GM12878 (cell line): ENCODE results near the gene CBFB. TPM values are rescaled to one million over a fixed set of nuclear protein-coding genes. Genes with fewer than 3 reads are reported as not detected.

Experiments
- ATAC-seq: fragments of 200-7000 bp; cut with Tn5 transposase; 3 replicates; pipeline ENCODE4 v1.9.1; 2020; ENCODE audit warnings: mild to moderate bottlenecking, moderate library complexity
- BruUV-seq: library from RNA; stranded (reverse); fragments of 400-500 nt; replicated peaks from 2 replicates; lab custom pipeline; 2021; lab: Mats Ljungman, UMichigan
- CTCF ChIA-PET: fragments of 300-600 bp; sonication (Branson Sonifier 250); formaldehyde crosslinking; extraction: SDS; loops from one replicate; lab custom pipeline; 2021; ENCODE audit warnings: inconsistent platforms; lab: Yijun Ruan, JAX
- POLR2A ChIA-PET: fragments of 350-600 bp; formaldehyde crosslinking; extraction: SDS; loops from one replicate; lab custom pipeline; 2021; ENCODE audit warnings: inconsistent platforms; lab: Charles Lee
- RAD21 ChIA-PET: fragments of 300-600 bp; sonication (Branson Sonifier 250); formaldehyde crosslinking; loops from one replicate; lab custom pipeline; 2023; ENCODE audit warnings: antibody characterized with exemption; ENCODE audit not compliant: unreplicated experiment; lab: Charles Lee
- SMC1A ChIA-PET: fragments of 300-600 bp; sonication (Branson Sonifier 250); formaldehyde crosslinking; loops from one replicate; lab custom pipeline; 2023; ENCODE audit not compliant: unreplicated experiment, uncharacterized antibody; lab: Charles Lee
- DNase-seq: peaks from one replicate; pipeline ENCODE4 v3.0.0-alpha.2; 2011; ENCODE audit warnings: low read depth, low spot score
- FAIRE-seq: peaks from 3 replicates; lab custom pipeline; 2011; peaks lifted over from hg19 to GRCh38; lab: Jason Lieb, UNC
- H2AFZ ChIP-seq: 2 replicates; pipeline ENCODE4 v1.6.0; 2011; ENCODE audit warnings: low read depth, low read length, control low read depth; ENCODE audit not compliant: control insufficient read depth
- H3K27ac ChIP-seq: 2 replicates; pipeline ENCODE4 v1.5.1; 2011; ENCODE audit warnings: control low read depth; ENCODE audit not compliant: control insufficient read depth, insufficient read depth
- H3K27me3 ChIP-seq, 2 experiments: replicated peaks in 1 of 2; 2 replicates each; pipeline versions ENCODE4 v1.6.0 to v1.6.1; 2011; ENCODE audit warnings: low read length in 1 of 2; ENCODE audit not compliant: control insufficient read depth in 2 of 2, insufficient read depth in 2 of 2
- H3K36me3 ChIP-seq, 2 experiments: 2 replicates each; pipeline ENCODE4 v1.5.1; 2011; ENCODE audit warnings: low read length in 1 of 2; ENCODE audit not compliant: control insufficient read depth in 2 of 2, insufficient read depth in 2 of 2
- H3K4me1 ChIP-seq: 2 replicates; pipeline ENCODE4 v1.6.1; 2011; ENCODE audit warnings: mild to moderate bottlenecking, low read length, moderate library complexity, mixed read lengths; ENCODE audit not compliant: control insufficient read depth, insufficient read depth
- H3K4me2 ChIP-seq: 2 replicates; pipeline ENCODE4 v1.6.0; 2011; ENCODE audit warnings: control low read depth; ENCODE audit not compliant: control insufficient read depth, insufficient read depth
- H3K4me3 ChIP-seq: fragments of 200-600 bp; sonication (generic); 2 replicates; pipeline ENCODE4 v1.5.1; 2016
- H3K79me2 ChIP-seq: 2 replicates; pipeline ENCODE4 v1.6.0; 2011; ENCODE audit warnings: low read length; ENCODE audit not compliant: control insufficient read depth, insufficient read depth
- H3K9ac ChIP-seq: 2 replicates; pipeline ENCODE4 v1.8.0; 2011; ENCODE audit warnings: low read length, control low read depth, mixed read lengths; ENCODE audit not compliant: control insufficient read depth, insufficient read depth
- H3K9me3 ChIP-seq: replicated peaks from 3 replicates; pipeline ENCODE4 v1.5.1; 2011; ENCODE audit warnings: mild to moderate bottlenecking, low read length; ENCODE audit not compliant: control insufficient read depth, insufficient read depth
- H4K20me1 ChIP-seq: 2 replicates; pipeline ENCODE4 v1.6.0; 2011; ENCODE audit not compliant: control insufficient read depth, insufficient read depth
- FOXM1 ChIP-seq: IDR thresholded peaks from 2 replicates; pipeline ENCODE4 v1.6.1; 2012; ENCODE audit warnings: low read depth, mild to moderate bottlenecking, inconsistent platforms, low read length, moderate library complexity
- JUNB ChIP-seq: IDR thresholded peaks from 2 replicates; pipeline ENCODE4 v1.6.1; 2016; ENCODE audit warnings: antibody characterized with exemption, mild to moderate bottlenecking
- MEF2B ChIP-seq: fragments of 450-650 bp; IDR thresholded peaks from 2 replicates; pipeline ENCODE4 v1.6.1; 2018; ENCODE audit warnings: mild to moderate bottlenecking, moderate library complexity; ENCODE audit not compliant: partially characterized antibody, poor library complexity, severe bottlenecking
- PML ChIP-seq: IDR thresholded peaks from 2 replicates; pipeline ENCODE4 v1.6.1; 2012; ENCODE audit warnings: low read length, inconsistent platforms
- RB1 ChIP-seq: fragments of 450-650 bp; formaldehyde crosslinking; IDR thresholded peaks from 2 replicates; pipeline ENCODE4 v1.6.1; 2017; ENCODE audit warnings: mild to moderate bottlenecking, borderline replicate concordance
- RUNX3 ChIP-seq: IDR thresholded peaks from 2 replicates; pipeline ENCODE4 v1.6.1; 2012; ENCODE audit warnings: low read length, inconsistent platforms
- SIX5 ChIP-seq: IDR thresholded peaks from 2 replicates; pipeline ENCODE4 v1.6.1; 2011; ENCODE audit warnings: mild to moderate bottlenecking, low read depth, low read length, moderate library complexity; ENCODE audit not compliant: severe bottlenecking
- SKIL ChIP-seq: fragments of 450-650 bp; IDR thresholded peaks from 2 replicates; pipeline ENCODE4 v1.6.1; 2017; ENCODE audit warnings: mild to moderate bottlenecking, low read depth, inconsistent platforms; ENCODE audit not compliant: poor library complexity, severe bottlenecking
- SMAD5 ChIP-seq: IDR thresholded peaks from 2 replicates; pipeline ENCODE4 v1.6.1; 2016; ENCODE audit warnings: antibody characterized with exemption, low read depth
- SMARCA5 ChIP-seq: fragments of 450-650 bp; IDR thresholded peaks from 2 replicates; pipeline ENCODE4 v1.6.1; 2017; ENCODE audit warnings: mild to moderate bottlenecking
- STAT1 ChIP-seq: fragments of 450-650 bp; conservative IDR thresholded peaks from 2 replicates; pipeline ENCODE4 v1.6.1; 2014; ENCODE audit warnings: antibody characterized with exemption, mild to moderate bottlenecking
- SUPT20H ChIP-seq: IDR thresholded peaks from 2 replicates; pipeline ENCODE4 v1.6.1; 2011; ENCODE audit warnings: low read depth, mild to moderate bottlenecking, low read length, moderate library complexity, borderline replicate concordance; ENCODE audit not compliant: control insufficient read depth
- USF1 ChIP-seq: IDR thresholded peaks from 2 replicates; pipeline ENCODE4 v1.6.1; 2011; ENCODE audit warnings: borderline replicate concordance, low read depth, mild to moderate bottlenecking, moderate library complexity, mixed read lengths, low read length; ENCODE audit not compliant: insufficient read depth; ENCODE audit errors: extremely low read length
- ZNF592 ChIP-seq: fragments of 450-650 bp; IDR thresholded peaks from 2 replicates; pipeline ENCODE4 v1.6.1; 2017; ENCODE audit warnings: mild to moderate bottlenecking, moderate library complexity
- ZZZ3 ChIP-seq: IDR thresholded peaks from 2 replicates; pipeline ENCODE4 v1.6.1; 2011; ENCODE audit warnings: low read depth; ENCODE audit not compliant: control insufficient read depth, insufficient read length
- WGBS: methylation state at CpG from one replicate; pipeline ENCODE4 v1.1.6; 2016; ENCODE audit warnings: low lambda C conversion rate; ENCODE audit not compliant: insufficient replicate concordance, insufficient coverage; ENCODE audit errors: missing lambda C conversion rate; 5-methylcytosine and 5-hydroxymethylcytosine counted together
- in situ Hi-C: fragments of 300-500 bp; cut with MboI; formaldehyde crosslinking; loops from 9 replicates; pipeline ENCODE4 v1.14.3; 2018; ENCODE audit warnings: mixed read lengths
- intact Hi-C: fragments of 100-400 bp; cut with micrococcal nuclease; formaldehyde crosslinking; loops from one replicate; pipeline ENCODE4 v1.14.2; 2022; ENCODE audit not compliant: unreplicated experiment
- polyA plus RNA-seq, 11 experiments: library from polyadenylated mRNA; depleted of rRNA in 4 of 11; unstranded in 6 of 11; stranded (reverse) in 5 of 11; fragments of >200 nt; fragmentation: Nextera tagmentation in 4 of 11; fragmentation: Illumina TruSeq in 1 of 11; extraction: Ambion mirVana in 4 of 11; extraction: Trizol in 1 of 11; gene quantifications; 1 replicate in 1 of 11; 2 replicates in 10 of 11; pipeline versions ENCODE4 v1.2.1 to v1.2.3, GENCODE V29; 2011 to 2016; ENCODE audit warnings: inconsistent platforms in 2 of 11, missing spikeins in 2 of 11, low read depth in 1 of 11
- total RNA-seq, 4 experiments: library from RNA; depleted of rRNA in 3 of 4; stranded (reverse); fragments of >200 nt in 3 of 4; fragmentation: Illumina TruSeq in 1 of 4; extraction: Trizol in 1 of 4; gene quantifications; 2 replicates each; pipeline versions ENCODE4 v1.2.1 to v1.2.3, GENCODE V29; 2013 to 2021

CBFB gene
- total and polyA plus RNA-seq, 10 of the 15 experiments (the other 5 are each of a cell fraction or from before 2014, with no cell fraction given): 25.3 to 83.8 (median 65.7) TPM

GRCh38 chr16:67128417-67128816 is 99.5 kb downstream of the CBFB start (continued):
- no peak for TF ChIP-seq ZNF592
- no peak for TF ChIP-seq JUNB
- no peak for TF ChIP-seq FOXM1
- no peak for TF ChIP-seq SMAD5
- no peak for TF ChIP-seq MEF2B
- no peak for TF ChIP-seq RUNX3
- TF ChIP-seq USF1: no peak
- TF ChIP-seq RB1: no peak

GRCh38 chr16:67128887-67129286 is 99.9 kb downstream of the CBFB start:
- Histone ChIP-seq H3K27me3 (no peaks in the 10 kb centered on the region), H3K9ac (no peak overlapping the region), H3K27ac (no peak overlapping the region), H3K9me3 (no peaks in the 10 kb centered on the region), H2AFZ (no peak overlapping the region), H4K20me1 (no peaks in the 10 kb centered on the region), H3K36me3 (peaks cover 5 to 10% of the 10 kb centered on the region in 2 experiments), H3K79me2 (no peaks in the 10 kb centered on the region), H3K4me1 (no peaks in the 10 kb centered on the region), H3K4me2 (no peak overlapping the region), H3K4me3 (no peak overlapping the region)
- in situ Hi-C loops: no loop called here
- ChIA-PET POLR2A (no interaction called here), SMC1A (interaction anchor here (0.9 to 1.6 kb wide), 3 partner anchors 10 to 47 kb away, joined by 3 to 5 read pairs (median 3); no protein-coding TSS in a partner anchor), CTCF (interaction anchor here (0.6 to 2.2 kb wide), 4 partner anchors 13 to 111 kb away, joined by 3 to 8 read pairs (median 4); no protein-coding TSS in a partner anchor), RAD21 (interaction anchor here (1.1 kb wide), 1 partner anchor 110 kb away, joined by 3 read pairs; no protein-coding TSS in a partner anchor)
- WGBS: 81% methylated on average over 3 of the region's 3 CpGs
- no peak for DNase-seq
- FAIRE-seq: no peak
- intact Hi-C loops: no loop called here
- ATAC-seq: no peak
- BruUV-seq: no TSS peak
- TF ChIP-seq ZZZ3 (no peak), PML (no peak), SKIL (no peak), STAT1 (no peak), SUPT20H (no peak), SIX5 (no peak), SMARCA5 (no peak)
